ENCODE data around the gene C1QTNF8. TPM values are rescaled to one million over a fixed set of nuclear protein-coding genes. Genes with fewer than 3 reads are reported as not detected.

The C1QTNF8 gene
- total RNA-seq, 1 experiment from 2014 or later, result 0.27 TPM

- RAD21 ChIA-PET (ENCODE audit: low non-redundant PET in 1 of 2, low total read pairs in 2 of 2, uncharacterized antibody in 2 of 2, unreplicated experiment in 2 of 2), result no interaction called here
These were observed 26.3 kb upstream of the C1QTNF8 start for GRCh38 chr16:1122398-1122765.

DNA sequence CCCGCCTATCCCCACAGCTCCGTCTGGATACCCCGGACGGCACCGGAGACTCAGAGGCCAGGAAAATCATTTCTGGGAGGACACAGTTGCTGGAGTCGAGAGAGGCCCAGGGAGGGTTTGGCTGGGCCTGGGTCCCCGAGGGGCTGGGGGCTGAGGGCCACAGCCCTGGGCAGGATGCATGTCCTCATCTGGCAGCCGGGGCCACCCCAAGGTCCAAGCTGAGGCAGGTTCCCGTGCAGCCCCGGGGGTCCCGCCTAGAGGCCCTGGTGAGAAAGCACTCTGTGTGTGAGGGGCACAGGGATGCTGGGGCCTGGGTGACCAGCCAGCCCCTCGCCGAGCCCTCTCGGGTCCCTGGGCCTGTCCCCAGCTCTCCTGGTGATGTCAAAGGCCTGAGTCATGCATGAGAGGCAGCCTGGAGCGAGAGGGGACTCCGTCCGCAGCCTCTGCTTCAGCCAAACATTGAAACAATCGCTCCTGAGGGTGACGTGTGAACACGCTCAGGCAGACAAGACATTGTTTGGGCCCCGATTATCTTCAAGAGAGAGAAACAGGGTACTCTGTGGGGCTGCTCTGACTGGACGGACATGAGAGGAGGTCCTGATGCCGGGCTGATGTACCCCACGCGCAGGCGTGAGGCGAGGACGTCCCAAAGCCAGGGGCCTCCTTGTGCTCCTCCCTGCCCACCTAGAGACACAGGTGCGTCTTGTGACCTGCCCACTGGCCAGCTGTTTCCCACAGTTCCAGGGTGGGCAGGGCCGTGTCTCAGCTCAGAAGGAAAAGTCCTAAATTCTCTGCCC lies 25.8 kb upstream of the C1QTNF8 start:
- Histone ChIP-seq H3K79me2 (ENCODE audit: insufficient read depth, low read length) (no peaks in the 10 kb centered on the region), H3K27me3 (ENCODE audit: insufficient read depth, low read length) (no peaks in the 10 kb centered on the region), H3K36me3 (ENCODE audit: control insufficient read depth in 1 of 2, insufficient read depth in 2 of 2, low read length in 2 of 2) (no peaks in the 10 kb centered on the region), H3K4me2 (ENCODE audit: low read length) (no peak overlapping the region), H4K20me1 (ENCODE audit: insufficient read depth) (no peaks in the 10 kb centered on the region), H3K4me1 (ENCODE audit: control insufficient read depth in 1 of 2, insufficient read depth in 2 of 2, low read length in 2 of 2) (peaks cover 12 to 13% of the 10 kb centered on the region in 2 experiments; a peak in 3 of 4 replicates), H3K9ac (ENCODE audit: low read length) (no peak overlapping the region), H3K27ac (ENCODE audit: low read depth, low read length) (no peak overlapping the region), H3K4me3 (replicated peaks in 1 of 2; ENCODE audit: low read depth in 1 of 2, low read length in 2 of 2) (no peak overlapping the region), H3K9me3 (ENCODE audit: control insufficient read depth in 1 of 2, insufficient read depth in 1 of 2, low read depth in 1 of 2, low read length in 2 of 2) (no peaks in the 10 kb centered on the region), H3K9me2 (ENCODE audit: insufficient read depth) (no peaks in the 10 kb centered on the region), H2AFZ (ENCODE audit: low read depth, low read length, poor library complexity, severe bottlenecking) (no peak overlapping the region)
- TF ChIP-seq EZH2phosphoT487 (IDR thresholded peaks at IDR 0.05; ENCODE audit: borderline replicate concordance), result no peak
- TF ChIP-seq FOSL1 (IDR thresholded peaks at IDR 0.05; ENCODE audit: low read depth), result no peak
- no peak for TF ChIP-seq CEBPB (IDR thresholded peaks at IDR 0.05; ENCODE audit: low read depth)
- TF ChIP-seq SIN3A (IDR thresholded peaks at IDR 0.05; ENCODE audit: low read depth), result no peak
- no peak for TF ChIP-seq YY1 (IDR thresholded peaks at IDR 0.05; ENCODE audit: extremely low read depth, insufficient replicate concordance, low read depth, low read length)
- TF ChIP-seq CBX3 (IDR thresholded peaks at IDR 0.05; ENCODE audit: low read depth), result no peak
- no peak for TF ChIP-seq POLR2A (IDR thresholded peaks at IDR 0.05; ENCODE audit: borderline replicate concordance, extremely low read depth, insufficient read depth, insufficient read length)
- no peak for TF ChIP-seq SRF (IDR thresholded peaks at IDR 0.05; ENCODE audit: low read depth)
- no peak for TF ChIP-seq TCF7L2 (IDR thresholded peaks at IDR 0.05; ENCODE audit: borderline replicate concordance, extremely low read depth, insufficient read depth, insufficient read length)
- TF ChIP-seq ATF3 (IDR thresholded peaks at IDR 0.05), result no peak
- TF ChIP-seq ZNF274 (IDR thresholded peaks at IDR 0.05; ENCODE audit: low read depth, low read length), result no peak
- no peak for TF ChIP-seq EGR1 (IDR thresholded peaks at IDR 0.05; ENCODE audit: low read depth)
- TF ChIP-seq ZBTB33 (IDR thresholded peaks at IDR 0.05; ENCODE audit: extremely low read depth, insufficient replicate concordance, low read length), result no peak
- no peak for TF ChIP-seq EZH2 (IDR thresholded peaks at IDR 0.05)
- CTCF ChIA-PET, result no interaction called here
- intact Hi-C loops (cut with micrococcal nuclease), result no loop called here
- RAD21 ChIA-PET (ENCODE audit: low non-redundant PET in 1 of 2, low total read pairs in 2 of 2, uncharacterized antibody in 2 of 2, unreplicated experiment in 2 of 2), result no interaction called here
- DNase-seq (ENCODE audit: low read depth, low spot score), result no peak
- POLR2A ChIA-PET, result no interaction called here
- no peak for ATAC-seq
- BruUV-seq (replicated peaks), result no TSS peak

More at GRCh38 chr16:1122398-1122765, 26.3 kb upstream of the C1QTNF8 start:
- intact Hi-C loops (cut with micrococcal nuclease), result no loop called here
- no TSS peak for BruUV-seq (replicated peaks)
- Histone ChIP-seq H3K27ac (ENCODE audit: low read depth, low read length) (no peak overlapping the region), H3K4me2 (ENCODE audit: low read length) (no peak overlapping the region), H3K79me2 (ENCODE audit: insufficient read depth, low read length) (no peaks in the 10 kb centered on the region), H3K4me3 (replicated peaks in 1 of 2; ENCODE audit: low read depth in 1 of 2, low read length in 2 of 2) (no peak overlapping the region), H3K9ac (ENCODE audit: low read length) (no peak overlapping the region), H3K36me3 (ENCODE audit: control insufficient read depth in 1 of 2, insufficient read depth in 2 of 2, low read length in 2 of 2) (no peaks in the 10 kb centered on the region), H3K9me3 (ENCODE audit: control insufficient read depth in 1 of 2, insufficient read depth in 1 of 2, low read depth in 1 of 2, low read length in 2 of 2) (no peaks in the 10 kb centered on the region), H3K9me2 (ENCODE audit: insufficient read depth) (no peaks in the 10 kb centered on the region), H3K4me1 (ENCODE audit: control insufficient read depth in 1 of 2, insufficient read depth in 2 of 2, low read length in 2 of 2) (peaks cover 12 to 13% of the 10 kb centered on the region in 2 experiments; a peak in 3 of 4 replicates), H4K20me1 (ENCODE audit: insufficient read depth) (no peaks in the 10 kb centered on the region), H2AFZ (ENCODE audit: low read depth, low read length, poor library complexity, severe bottlenecking) (no peak overlapping the region), H3K27me3 (ENCODE audit: insufficient read depth, low read length) (no peaks in the 10 kb centered on the region)
- no peak for ATAC-seq
- ChIA-PET POLR2A (no interaction called here), CTCF (no interaction called here)
- TF ChIP-seq ZFX (IDR thresholded peaks at IDR 0.05) (no peak), RAD21 (IDR thresholded peaks at IDR 0.05; ENCODE audit: low read depth) (no peak), FOSL1 (IDR thresholded peaks at IDR 0.05; ENCODE audit: low read depth) (no peak), POLR2A (IDR thresholded peaks at IDR 0.05; ENCODE audit: borderline replicate concordance, extremely low read depth, insufficient read depth, insufficient read length) (no peak), YY1 (IDR thresholded peaks at IDR 0.05; ENCODE audit: extremely low read depth, insufficient replicate concordance, low read depth, low read length) (no peak)
- DNase-seq (ENCODE audit: low read depth, low spot score), result no peak
